Measurements from ENCODE around the gene RSPH4A.
"Not testable (repeated sequence)": the region's sequence is repeated elsewhere in the genome, so short reads cannot be mapped to it uniquely, and the experiment has no call there.

The RSPH4A gene

DNA sequence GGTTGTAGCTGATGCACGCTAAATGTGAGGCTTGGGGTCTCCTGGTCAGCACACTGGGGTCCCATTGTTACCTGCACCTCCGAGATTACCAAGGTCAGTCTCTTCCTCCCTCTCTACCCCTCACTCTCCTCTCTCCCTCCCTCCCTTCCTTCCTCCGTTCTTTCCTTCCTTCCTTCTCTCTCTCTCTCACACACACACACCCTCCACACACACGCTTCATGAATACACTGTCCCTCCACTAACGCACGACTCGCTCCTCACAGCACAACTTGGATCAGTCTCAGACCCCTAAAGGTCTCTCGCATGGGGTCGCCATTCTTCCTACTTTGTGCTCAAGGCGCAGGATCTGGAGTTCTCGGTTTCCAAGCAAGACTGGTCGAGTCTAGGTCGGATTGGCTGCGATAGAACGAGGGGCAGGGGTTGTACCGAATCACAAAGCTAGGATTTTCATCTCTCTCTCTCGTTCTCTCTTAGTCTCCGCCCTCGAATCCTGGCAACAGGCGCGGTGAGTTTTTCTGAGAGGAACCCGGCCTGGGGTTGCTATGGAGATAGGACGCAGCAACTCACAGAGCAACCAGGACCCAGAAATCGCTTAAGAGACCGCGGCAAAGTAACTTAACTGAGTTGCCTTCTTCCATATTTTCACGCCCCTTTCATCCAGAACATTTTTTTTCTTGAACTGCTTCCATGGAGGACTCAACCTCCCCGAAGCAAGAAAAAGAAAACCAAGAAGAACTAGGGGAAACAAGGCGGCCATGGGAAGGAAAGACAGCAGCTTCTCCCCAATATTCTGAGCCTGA, at the start of gene RSPH4A:
Gene RSPH4A, plus strand, starts transcription at position 543 of the 800 bp plus-strand sequence. Its CDS starts 145 bp downstream, at position 688.
- peak; percentile 27 for DNase-seq (ENCODE audit: low read depth)

GRCh38 chr6:116568111-116568510, 48.2 kb upstream of the RSPH4A start:
- no peak for DNase-seq (ENCODE audit: low read depth)

GRCh38 chr6:116568821-116569755, 47.2 kb upstream of the RSPH4A start:
- DNase-seq (ENCODE audit: low read depth) = no peak

GRCh38 chr6:116570856-116571682, 45.2 kb upstream of the RSPH4A start, which contains the start of gene RWDD1:
Gene RWDD1 (plus strand): TSS chr6:116571504. CDS start chr6:116571583, 79 bp downstream.
- DNase-seq (ENCODE audit: low read depth) = peak; percentile 96

DNA sequence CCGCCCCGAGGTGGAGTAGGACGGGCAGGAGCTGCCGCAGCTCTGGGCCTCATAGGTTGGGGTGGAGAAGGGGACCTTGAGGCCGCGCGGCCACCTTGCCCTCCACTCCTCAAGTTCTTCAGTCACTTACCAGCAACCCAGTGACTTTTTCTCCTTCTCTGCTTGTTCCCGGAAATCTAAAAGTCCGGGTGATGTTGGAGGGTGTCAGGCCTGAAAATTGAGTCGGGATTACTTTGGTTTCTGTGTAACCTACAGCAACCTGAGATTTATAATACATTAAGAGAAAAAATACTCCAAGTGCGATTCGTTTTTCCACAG, 44.6 kb upstream of the RSPH4A start:
- DNase-seq (ENCODE audit: low read depth) = no peak

GRCh38 chr6:116572162-116572561, 44.1 kb upstream of the RSPH4A start:
- DNase-seq (ENCODE audit: low read depth) = no peak

DNA sequence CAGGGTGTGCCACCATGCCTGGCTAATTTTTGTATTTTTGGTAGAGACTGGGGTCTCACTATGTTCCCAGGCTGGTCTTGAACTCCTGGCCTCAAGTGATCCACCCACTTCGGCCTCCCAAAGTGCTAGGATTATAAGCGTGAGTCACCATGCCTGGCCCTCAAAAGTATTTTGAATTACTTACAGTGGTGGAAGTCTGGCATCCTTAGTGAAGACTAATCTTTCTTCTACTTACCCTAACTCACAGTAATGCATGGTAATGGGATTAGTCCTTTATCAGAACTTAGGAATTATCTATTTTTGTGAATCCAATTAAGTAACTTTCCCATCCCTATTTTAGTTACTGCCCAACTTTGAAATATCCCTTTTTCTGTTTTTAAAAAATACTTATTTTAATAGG, 41.1 kb upstream of the RSPH4A start:
- no peak for DNase-seq (ENCODE audit: low read depth)

- no peak for DNase-seq (ENCODE audit: low read depth)
Observed at GRCh38 chr6:116577486-116577885, 38.8 kb upstream of the RSPH4A start.

DNA sequence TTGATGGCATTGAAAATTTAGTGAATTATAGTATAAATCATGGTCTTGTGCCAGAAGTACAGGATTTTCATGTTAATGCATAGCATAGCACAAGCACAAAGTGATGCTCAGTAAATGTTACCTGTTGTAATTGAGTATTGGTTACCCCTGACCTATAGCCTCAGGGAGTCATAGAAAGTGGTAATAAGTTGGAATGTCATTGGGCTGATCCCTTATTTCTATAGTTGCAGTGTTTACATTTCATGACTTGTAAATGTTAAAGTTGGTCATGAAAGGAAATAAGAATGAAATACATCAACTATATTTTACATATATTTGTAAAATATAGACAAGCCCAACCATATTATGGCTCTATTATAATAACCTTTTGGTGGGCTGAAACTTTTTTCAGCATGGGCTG, 37.9 kb upstream of the RSPH4A start:
- DNase-seq (ENCODE audit: low read depth) = no peak

DNA sequence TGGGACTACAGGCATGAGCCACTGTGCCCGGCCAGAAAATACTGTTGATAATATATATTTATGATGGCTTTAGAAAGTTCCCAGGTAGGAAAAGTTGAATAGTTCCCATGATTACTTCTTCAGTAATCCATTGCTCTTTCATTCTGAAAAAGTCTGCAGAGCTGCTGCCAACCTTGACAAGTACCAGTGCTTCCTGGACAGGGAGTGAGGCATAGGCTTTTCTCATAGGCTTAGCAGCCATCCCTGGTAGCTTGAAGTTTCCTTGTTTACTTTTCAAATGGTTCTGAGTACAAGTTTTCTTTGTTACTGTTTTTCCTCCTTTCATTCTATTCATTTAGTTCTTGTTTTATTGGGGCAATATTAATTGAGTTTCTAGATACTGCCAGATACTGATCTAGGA, 37.1 kb upstream of the RSPH4A start:
- DNase-seq (ENCODE audit: low read depth) = no peak

GRCh38 chr6:116580198-116580597, 36.1 kb upstream of the RSPH4A start:
- DNase-seq (ENCODE audit: low read depth) = no peak

DNA sequence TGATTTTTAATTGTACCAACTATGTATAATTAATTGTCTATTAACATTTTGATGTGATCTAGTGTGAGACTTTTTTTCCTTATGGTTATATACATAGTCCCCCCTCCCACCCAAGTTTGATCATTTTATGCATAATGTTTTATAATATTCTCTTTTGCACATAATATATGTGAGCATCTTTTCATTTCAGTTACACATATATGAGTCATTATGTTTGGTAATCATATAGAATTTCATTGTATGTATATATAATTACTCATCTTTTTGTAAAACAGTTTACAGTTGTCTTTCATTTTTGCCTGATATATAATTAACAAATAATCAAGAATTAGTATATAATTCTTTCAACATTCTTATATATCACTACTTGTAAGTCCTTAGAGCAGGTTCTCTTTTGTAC, 30.0 kb upstream of the RSPH4A start:
- DNase-seq (ENCODE audit: low read depth) = no peak

- no peak for DNase-seq (ENCODE audit: low read depth)
Observed at GRCh38 chr6:116586738-116587137, 29.5 kb upstream of the RSPH4A start.

GRCh38 chr6:116595247-116595646, 21.0 kb upstream of the RSPH4A start:
- no peak for DNase-seq (ENCODE audit: low read depth)

DNA sequence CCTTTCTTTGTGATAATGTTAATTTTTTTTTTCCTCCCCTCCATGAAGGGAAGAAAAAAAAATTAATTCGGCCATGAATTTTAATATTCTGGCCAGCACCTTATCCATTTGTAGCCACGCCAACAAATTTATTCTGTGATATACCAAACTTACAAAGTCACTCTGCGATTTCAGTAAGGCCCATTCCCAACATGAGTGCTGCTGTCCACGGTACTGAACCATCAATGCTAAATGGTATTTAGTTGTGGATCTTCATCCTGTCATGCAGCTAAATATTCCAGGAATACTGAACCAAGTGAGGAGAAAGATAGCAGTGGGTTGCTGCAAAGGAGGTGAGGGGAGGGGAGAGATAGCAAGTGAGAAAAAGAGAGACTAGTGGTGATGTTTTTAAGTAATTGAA, 19.5 kb upstream of the RSPH4A start:
- DNase-seq (ENCODE audit: low read depth) = no peak

DNA sequence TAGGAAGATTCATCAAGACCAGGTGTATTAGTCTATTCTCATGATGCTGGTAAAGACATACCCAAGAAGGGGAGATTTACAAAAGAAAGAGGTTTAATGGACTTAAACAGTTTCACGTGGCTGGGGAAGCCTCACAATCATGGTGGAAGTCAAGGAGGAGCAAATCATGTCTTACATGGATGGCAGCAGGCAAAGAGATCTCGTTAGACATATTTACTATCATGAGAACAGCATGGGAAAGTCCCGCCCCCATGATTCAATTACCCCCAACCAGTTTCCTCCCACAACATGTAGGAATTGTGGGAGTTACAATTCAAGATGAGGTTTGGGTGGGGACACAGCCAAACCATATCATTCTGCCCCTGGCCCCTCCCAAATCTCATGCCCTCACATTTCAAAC, 12.4 kb upstream of the RSPH4A start:
- DNase-seq (ENCODE audit: low read depth) = not testable (repeated sequence)

- not testable (repeated sequence) for DNase-seq (ENCODE audit: low read depth)
Observed at GRCh38 chr6:116604868-116605267, 11.4 kb upstream of the RSPH4A start.

GRCh38 chr6:116605935-116606334, 10.3 kb upstream of the RSPH4A start:
- DNase-seq (ENCODE audit: low read depth) = no peak

DNA sequence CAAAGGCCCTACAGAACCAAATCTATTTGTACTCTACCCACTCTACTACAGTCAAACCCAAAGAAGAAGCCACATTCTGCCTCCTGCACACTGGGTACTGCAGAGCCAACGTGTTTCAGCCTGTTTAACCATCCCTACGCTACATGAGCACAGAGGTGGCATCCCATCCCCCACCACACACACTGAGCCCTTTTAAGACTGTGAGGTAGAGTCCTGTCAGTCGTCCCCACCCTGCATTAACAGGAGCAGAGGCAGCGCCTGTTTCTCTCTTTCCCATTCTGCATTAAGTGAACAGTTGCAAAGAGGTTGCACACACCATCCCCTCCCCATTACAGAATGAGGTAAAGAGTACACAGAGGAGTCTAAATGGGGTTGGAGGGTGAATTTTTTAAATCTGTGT, 5.2 kb upstream of the RSPH4A start:
- DNase-seq (ENCODE audit: low read depth) = no peak

- DNase-seq (ENCODE audit: low read depth) = no peak
Observed at GRCh38 chr6:116616737-116617053, 416 bp downstream of the RSPH4A start.

DNA sequence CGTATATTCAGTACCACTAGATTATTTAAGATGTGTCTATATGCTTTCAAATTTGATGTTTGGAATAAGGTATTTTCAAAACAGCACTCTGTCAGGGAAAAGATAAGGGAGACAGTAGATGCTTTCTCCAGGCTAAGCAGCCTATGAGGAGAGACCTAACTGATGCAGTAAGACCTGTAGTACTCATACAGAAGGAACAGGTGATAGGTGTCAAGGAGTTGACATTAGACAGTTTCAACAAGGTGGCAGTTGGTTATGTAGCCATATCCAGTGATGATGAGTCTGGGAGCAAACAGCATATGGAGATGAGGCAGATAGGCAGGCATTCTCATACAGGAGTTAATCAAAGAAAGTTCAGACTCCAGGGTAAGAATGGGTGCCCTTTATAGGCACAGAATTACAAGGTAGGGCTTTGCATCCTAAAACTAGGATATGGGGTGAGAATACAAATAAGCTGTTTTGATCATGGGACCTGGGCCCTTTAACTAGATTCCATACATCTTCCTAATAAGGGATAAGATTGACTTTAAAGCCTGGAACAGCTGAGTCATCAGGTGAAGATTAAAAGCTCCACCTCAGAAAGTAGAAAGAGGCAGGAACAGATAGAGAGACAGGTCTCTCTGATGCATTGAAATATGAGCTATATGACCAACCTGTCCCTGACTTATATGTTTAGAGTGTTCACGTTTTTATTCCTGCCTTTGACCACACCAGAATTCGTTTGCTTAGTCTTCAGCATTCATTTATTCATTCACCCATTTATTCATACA, 7.9 kb downstream of the RSPH4A start:
- no peak for DNase-seq (ENCODE audit: low read depth)

GRCh38 chr6:116625872-116626271, 9.6 kb downstream of the RSPH4A start:
- no peak for DNase-seq (ENCODE audit: low read depth)

Measured in CMK (cell line).